GM10266 (cell line): ENCODE data around the gene EMC10.
A peak's percentile ranks its signal among the peaks of the same experiment; 100 is the strongest.

ENCODE experiments used
- DNase-seq: peaks from one replicate; pipeline ENCODE4 v3.0.0; 2012; ENCODE audit errors: extremely low spot score
- CTCF ChIP-seq: IDR thresholded peaks from 2 replicates; pipeline ENCODE4 v1.5.1; 2012; ENCODE audit warnings: mild to moderate bottlenecking, low read depth; ENCODE audit not compliant: control insufficient read depth, insufficient read depth; ENCODE audit errors: missing control alignments

EMC10 gene

GRCh38 chr19:50480281-50481111 is 4.2 kb downstream of the EMC10 start:
- TF ChIP-seq CTCF = no peak
- no peak for DNase-seq

GRCh38 chr19:50481351-50482149 is 5.2 kb downstream of the EMC10 start:
- no peak for TF ChIP-seq CTCF
- no peak for DNase-seq

GRCh38 chr19:50482271-50482855 is 6.1 kb downstream of the EMC10 start:
- no peak for DNase-seq
- no peak for TF ChIP-seq CTCF

- no peak for DNase-seq
- TF ChIP-seq CTCF = no peak
Observed at GRCh38 chr19:50482916-50483315, 6.6 kb downstream of the EMC10 start.

GRCh38 chr19:50485284-50485955 is 9.1 kb downstream of the EMC10 start:
- no peak for TF ChIP-seq CTCF
- no peak for DNase-seq

- TF ChIP-seq CTCF = peak; percentile 35
- DNase-seq = no peak
Observed at GRCh38 chr19:50486823-50487515, 10.7 kb downstream of the EMC10 start.
